Measurements from ENCODE around the gene HES1. TPM values are rescaled to one million over a fixed set of nuclear protein-coding genes. Genes with fewer than 3 reads are reported as not detected.
"Not testable (repeated sequence)": the region's sequence is repeated elsewhere in the genome, so short reads cannot be mapped to it uniquely, and the experiment has no call there.

HES1 gene
- polyA plus RNA-seq, 4 donors, result 84.1 to 98.7 (median 96.0) TPM

DNA sequence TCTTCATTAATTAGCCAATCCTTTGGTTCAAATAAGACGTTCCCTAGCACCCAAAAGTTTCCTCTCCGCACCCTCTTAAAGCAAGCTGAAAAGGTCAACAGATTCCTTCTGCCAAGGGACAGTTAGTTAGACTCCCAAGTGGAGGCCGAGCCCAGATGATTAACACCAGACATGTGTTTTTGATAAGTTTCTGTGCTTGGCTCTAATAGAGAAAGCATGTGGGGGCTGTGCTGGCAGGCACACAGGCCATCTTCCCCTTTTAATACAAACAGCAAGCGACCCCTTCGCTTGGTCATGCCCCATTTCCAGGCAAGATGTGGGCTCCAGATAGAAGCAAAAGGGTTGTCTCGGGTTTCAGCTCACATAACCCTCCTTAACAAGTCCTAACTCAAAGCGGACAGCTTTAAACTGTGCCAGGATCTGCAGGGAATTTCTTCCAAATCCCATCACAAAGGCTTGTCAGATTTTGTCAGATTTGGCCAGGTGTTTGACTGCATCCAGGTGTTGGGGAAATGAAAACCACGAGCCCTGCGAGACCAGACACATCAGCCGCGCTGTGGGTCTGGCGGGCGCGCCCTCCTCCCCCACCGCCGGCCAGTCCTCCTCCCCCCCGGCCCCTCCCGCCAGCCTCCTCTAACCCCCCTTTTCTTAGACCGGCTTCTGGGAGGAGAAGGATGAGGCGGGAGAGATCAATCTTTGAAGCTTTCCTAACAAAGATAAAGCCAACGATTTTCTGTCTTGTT, 3.3 kb downstream of the HES1 start:
- DNase-seq (ENCODE audit: low read depth in 4 of 4, low spot score in 3 of 4), result peak in 2 of 4 donors; percentile 49 to 72

DNA sequence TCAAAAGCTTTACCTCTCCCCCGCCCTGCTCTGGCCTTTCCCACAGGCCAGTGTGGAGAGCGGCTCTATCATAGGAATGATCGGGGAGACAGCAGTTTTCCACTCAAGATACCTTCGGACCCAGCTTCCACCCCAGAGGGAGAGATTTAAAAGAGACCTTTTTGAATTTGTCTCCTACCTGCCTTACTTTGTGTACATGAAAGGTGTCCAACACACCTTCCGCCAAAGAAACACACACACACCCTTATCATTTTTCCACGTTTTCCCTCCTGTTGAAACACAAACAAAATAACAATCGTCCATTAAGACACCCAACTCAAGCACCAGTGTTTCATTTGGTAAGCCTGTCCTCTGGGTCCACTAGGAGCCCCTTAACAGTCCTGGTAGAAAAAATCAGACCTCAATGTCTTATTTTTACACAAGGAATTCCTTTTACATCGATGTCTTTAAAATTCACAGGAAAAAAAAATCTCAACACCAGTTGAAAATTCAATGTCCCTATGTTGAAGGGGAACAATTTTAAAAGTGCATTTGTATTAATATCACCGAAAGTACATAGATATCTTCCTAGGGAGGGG, 4.0 kb downstream of the HES1 start:
- DNase-seq (ENCODE audit: low read depth in 4 of 4, low spot score in 3 of 4), result no peak

DNA sequence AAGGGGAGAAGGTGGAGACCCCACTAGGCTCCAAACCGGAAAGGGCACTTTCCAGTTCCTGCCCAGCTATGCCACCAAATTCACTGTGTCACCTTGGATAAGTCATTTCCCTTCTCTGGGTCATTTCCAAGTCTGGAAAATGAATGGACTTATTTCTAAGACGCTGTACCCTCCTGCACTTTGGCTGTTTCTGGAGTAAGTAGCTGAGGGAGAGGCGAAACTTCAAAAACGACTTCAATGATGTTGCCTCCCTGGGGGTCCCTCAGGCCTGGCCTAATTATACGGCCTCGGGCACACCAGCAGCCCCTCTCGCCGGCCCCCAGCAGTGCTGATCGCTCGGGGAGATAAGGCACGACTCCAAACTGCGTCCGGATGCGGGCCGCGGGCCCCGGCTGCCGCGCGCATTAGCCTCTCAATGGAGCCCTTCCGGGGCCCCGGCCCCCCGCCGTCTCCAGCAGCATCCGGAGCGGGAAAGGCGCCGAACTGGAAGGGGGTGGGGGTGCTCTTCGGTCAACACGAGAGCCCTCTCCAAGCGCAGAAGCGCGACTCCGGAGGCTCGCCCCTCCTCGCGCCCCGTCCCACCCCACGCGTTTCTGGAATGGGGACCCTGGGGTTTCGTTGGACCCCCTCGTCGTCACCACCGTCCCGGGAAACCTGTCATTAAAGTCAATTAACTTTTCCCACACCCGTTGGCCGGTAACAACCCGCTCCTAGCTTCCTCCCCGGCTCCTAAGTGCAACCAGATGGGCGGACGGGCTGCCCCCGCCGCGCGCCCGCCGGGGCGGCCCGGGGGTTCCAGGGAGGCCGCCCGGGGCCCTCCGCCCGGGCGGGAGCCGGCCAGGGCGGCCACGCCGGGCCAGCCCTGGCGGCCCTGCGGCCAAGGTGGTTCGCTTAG, 4.8 kb downstream of the HES1 start:
- peak in 2 of 4 donors; percentile 54 to 64 for DNase-seq (ENCODE audit: low read depth in 4 of 4, low spot score in 3 of 4)

DNA sequence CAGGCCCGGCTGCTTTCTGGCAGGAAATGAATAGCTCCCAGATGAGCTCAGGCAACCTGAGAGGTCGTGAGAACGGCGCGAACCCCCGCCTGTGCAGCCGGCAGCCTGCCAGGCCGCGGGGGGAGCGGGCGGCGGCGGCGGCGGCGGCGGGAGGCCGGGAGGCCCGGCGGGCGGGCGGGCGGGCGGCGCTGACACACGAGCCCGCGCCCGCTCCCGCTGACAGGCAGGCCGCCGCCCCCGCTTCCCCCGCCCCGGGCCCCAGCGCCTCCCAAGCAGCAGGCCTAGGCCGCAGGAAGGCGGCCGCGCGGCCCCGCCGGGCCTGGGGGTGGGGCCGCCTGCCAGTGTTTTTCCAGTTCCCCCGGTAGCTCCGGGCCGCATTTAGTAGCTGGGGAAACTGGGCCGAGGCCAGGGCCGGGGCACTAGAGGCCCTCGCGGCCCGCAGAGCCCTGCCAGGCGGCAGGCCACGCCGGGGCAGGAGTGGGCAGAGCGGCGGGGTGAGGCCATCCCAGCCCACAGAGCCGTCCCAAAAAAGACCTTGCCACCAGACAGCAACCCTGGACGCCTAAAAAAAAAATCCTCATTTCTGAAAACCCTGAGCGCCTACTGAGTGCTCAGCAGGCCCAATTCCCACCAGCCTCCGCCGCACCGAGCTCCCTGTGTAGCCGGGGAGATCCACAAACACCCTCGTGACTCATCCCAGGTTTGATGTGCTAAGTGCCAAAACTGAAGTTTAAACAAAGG, 5.6 kb downstream of the HES1 start:
- DNase-seq (ENCODE audit: low read depth in 4 of 4, low spot score in 3 of 4), result peak in 2 of 4 donors; percentile 71 to 76

DNA sequence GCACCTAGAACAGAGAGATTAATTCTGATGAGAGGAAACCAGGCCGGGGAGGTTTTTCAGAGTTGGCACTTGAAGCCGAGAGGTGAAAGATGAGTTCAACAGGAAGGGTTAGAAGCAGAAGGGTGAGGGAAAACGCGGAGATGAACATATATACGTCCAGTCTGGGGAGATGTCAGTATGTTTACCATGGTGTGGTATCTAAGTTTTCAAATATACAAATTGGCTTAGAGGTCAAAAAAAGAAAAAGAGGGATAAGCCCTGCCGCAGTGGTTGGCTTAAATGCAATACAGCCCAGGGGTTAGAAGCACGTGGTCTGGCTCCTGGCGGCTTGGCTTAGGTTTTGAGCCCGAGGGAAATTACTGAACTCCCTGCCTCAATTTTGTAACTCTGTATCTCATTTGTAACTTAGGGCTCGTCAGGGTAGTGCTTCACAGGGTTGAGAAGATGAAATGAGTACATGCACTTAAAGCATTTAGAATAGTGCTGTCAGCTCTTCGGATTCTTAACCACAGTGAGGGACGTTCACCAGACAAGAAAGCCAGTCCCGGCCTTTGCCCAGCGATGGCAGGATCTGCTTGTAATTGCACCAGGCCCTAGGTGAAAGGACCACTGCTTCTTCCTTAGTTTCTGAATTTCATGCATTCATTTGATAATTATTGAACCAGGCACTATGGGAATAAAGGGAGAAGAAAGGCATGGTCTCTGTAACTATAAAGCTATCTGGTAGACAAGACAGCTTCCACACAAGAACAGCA, 6.4 kb downstream of the HES1 start:
- no peak for DNase-seq (ENCODE audit: low read depth in 4 of 4, low spot score in 3 of 4)

DNA sequence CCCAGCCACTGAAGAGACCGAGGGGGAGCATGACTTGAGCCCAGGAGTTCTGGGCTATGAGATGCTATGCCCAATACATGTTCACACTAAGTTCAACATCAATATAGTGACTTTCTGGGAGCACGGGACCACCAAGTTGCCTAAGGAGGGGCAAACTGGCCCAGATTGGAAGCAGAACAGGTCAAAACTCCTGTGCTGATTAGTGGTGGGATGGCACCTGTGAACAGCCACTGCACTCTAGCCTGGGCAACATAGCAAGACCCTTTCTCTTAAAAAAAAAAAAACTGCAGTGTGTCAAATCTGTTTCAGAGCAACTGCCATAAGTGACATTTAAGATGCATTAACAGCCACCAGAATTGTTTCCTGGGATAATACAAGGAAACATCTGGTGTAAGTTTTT, 9.8 kb downstream of the HES1 start:
- no peak for DNase-seq (ENCODE audit: low read depth in 4 of 4, low spot score in 3 of 4)

DNA sequence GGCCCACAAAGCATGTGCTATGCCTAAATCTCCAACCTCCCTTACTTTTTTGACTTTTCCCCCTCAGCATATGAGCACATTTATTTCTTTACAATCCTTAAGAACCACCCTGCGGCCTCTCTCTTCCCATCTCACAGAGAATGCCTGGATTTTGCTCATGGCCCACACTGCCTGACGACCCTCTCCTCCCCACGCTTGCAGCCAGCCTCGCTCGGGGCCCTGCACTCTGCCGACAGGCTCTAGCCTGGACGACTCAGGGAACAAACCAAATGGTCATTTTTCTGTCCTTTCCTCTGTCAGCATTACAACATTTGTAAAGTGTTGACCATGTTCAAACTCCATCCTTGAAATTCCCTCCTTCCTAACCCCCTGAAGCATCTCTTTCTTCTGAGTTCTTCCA, 11.7 kb downstream of the HES1 start:
- DNase-seq (ENCODE audit: low read depth in 4 of 4, low spot score in 3 of 4), result no peak

DNA sequence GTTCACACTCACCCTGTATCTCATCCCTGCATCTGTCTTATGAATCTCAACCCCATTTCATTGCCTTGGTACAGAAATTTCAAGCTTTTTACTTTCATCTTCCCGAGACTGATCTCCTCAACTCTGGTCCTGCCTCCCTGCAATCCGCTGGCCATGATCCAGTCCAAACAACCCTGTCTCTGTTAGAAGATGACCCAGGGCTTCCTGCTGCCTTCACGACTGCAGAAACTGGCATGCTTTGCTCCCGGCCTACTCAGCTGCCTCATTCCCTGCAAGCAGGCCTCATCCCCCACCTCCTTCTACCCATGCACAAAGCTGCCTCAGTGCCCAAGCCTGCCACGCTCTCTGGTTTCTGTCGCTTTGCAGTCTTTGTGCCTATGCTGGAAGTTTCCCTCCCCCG, 12.4 kb downstream of the HES1 start:
- DNase-seq (ENCODE audit: low read depth in 4 of 4, low spot score in 3 of 4), result no peak

DNA sequence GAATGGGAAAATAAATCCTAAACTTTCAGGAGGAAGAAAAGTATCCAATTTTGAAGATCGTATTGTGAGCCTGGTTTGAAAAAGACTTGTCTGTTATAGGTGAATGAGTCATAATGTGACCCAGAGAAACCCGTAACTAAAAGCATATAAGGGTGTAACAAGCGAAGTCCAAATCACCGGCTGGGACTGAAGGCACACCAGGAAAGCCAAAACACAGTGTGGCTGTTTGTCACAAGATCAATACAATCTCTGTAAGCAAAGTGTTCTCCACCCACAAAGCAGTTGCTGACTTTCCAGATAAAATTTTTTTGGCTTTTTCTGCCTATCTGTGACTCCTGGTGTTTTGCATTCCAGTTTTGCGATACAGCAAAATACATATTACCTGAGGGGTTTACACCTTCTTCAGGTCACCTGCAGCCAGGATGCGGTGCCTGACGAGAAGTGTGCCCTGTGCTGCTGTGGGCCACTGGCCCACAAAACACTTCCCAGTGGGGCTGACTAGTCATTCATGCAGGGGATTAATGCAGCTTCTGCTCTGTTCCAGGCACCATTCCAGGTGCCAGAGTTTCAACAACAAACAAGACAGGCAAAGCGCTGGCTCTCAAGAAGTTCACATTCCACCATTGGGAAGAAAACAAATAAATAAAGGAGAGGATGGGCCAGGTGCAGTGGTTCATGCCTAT, 14.4 kb downstream of the HES1 start:
- DNase-seq (ENCODE audit: low read depth in 4 of 4, low spot score in 3 of 4), result no peak

DNA sequence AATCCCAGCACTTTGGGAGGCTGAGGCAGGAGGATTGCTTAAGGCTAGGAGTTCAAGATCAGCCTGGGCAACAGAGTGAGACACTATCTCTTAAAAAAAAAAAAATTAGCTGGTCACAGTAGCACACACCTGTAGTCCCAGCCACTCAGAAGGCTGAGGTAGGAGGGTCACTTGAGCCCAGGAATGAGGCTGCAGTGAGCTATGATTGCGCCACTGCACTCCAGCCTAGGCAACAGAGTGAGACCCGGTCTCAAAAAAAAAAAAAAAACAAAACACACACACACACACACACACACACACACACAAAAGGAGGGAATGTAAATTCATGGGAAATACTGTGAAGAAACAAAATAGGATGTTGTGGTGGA, 15.0 kb downstream of the HES1 start:
- DNase-seq (ENCODE audit: low read depth in 4 of 4, low spot score in 3 of 4), result not testable (repeated sequence)

DNA sequence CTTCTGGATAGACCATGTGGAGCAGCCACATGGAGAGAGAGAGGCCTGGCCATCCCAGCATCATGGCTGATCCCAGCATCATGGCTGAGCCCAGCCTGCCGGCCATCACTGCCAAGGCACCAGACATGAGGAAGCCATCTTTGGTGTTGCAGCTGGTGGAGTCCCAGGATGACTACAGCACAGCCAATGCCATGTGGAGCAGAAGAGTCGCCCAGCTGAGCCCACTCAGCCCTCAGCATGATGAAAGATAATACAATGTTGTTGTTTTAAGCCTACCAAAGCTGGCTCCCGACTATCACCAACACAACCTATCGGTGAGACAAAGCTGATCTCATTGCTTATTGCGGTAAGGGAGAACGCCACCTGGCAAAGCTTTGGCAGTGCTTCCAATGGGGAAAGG, 18.4 kb downstream of the HES1 start:
- no peak for DNase-seq (ENCODE audit: low read depth in 4 of 4, low spot score in 3 of 4)

DNA sequence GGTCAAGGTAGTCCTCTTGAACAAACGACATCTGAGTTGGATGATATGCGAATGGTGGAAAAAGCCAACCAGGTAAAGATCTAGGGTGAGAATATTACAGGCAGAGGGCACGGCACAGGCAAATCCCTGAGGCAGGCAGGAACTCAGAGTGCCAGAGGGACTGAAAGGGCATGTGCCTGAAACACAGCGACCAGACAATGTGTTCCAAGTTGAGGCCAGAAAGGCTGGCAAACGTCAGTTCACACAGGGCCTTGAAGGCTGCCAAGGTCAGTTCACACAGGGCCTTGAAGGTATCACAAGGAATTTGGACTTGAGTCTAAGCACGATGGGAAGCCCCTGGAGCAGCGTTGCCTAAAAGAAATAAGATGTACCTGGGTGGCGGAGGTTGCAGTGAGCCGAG, 20.1 kb downstream of the HES1 start:
- no peak for DNase-seq (ENCODE audit: low read depth in 4 of 4, low spot score in 3 of 4)

DNA sequence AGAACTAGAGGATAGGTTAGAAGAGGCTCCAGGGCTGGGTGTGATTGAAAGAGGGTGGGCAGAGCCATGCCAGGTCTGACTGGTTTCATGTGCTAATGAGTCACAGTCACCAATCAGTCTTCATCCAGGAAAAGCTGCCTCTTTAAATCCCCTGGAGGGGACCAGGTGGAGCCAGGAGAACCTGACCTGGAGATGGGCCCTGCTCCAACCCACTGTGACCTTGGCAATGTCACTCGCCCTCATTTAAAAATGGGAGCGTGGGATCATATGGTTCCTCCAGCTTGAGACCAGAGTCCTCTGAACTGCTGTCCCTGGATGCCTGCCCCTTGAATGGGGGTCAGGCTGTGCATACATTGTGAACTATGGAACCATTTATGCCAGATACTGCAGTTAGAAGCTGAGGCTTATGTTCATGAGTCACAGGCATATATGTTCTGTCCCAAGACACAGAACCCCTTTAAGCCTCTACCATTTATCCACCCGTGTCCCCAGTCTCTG, 23.0 kb downstream of the HES1 start:
- DNase-seq (ENCODE audit: low read depth in 4 of 4, low spot score in 3 of 4), result no peak

DNA sequence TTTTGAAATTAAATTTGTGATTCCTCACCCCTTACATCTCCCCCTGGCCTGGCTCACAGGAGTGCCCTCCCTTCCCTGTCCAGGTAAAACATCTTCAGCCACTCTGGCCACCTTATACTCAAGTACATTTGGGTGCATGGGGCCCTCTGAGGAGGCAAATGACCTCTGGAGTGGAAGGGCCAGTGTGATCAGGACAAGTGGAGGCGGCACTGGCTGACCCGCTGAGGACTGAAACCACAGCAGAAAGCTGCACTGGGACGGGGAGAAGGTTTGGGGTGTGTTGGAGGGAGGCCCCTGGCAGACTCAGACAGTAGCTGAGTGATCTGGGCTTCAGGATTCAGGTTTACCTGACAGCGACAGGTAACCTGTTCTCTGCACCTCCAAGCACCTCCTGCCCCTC, 24.2 kb downstream of the HES1 start:
- no peak for DNase-seq (ENCODE audit: low read depth in 4 of 4, low spot score in 3 of 4)

DNA sequence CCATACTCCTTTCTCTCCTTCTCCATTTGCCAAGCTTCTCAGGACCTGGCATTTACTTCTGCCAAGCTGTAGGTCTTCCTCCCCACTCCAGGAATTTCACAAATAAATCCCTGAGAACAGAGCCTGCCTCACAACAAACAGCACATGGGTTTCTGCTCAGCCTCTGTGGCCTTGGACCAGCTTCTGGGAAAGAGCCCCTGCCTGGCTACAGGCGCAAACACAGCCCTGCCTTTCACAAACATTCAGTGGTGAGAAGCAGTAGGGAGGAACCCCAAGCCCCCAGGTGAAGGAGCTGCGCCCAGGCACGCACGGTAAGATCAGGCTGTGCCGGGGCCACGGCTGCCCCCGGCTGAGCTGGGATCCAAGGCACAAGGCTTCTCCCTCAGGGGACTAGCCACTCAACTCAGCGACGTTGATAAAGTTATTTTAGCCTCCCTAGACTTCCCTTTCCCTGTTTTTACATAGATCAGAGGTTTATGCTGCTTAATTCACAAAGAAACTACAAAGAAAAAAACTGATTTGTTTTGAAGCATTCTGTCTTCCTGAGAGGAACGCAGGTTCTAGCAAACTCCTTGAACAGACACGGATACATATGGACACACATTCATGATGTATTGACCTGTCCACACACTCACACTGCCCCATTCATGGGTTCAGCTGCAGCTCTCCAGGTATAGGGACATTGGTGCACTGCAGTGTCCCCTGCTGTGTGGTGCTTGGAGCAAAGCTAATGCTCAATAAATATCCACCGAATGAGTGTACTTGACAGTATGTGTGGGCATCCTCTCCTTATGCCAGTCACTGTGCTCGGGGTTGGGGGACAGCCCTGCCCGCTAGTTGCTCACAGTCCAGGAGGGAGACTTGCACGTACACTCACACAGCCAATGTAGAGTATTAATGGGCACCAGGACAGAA, 25.4 kb downstream of the HES1 start:
- DNase-seq (ENCODE audit: low read depth in 4 of 4, low spot score in 3 of 4), result no peak

DNA sequence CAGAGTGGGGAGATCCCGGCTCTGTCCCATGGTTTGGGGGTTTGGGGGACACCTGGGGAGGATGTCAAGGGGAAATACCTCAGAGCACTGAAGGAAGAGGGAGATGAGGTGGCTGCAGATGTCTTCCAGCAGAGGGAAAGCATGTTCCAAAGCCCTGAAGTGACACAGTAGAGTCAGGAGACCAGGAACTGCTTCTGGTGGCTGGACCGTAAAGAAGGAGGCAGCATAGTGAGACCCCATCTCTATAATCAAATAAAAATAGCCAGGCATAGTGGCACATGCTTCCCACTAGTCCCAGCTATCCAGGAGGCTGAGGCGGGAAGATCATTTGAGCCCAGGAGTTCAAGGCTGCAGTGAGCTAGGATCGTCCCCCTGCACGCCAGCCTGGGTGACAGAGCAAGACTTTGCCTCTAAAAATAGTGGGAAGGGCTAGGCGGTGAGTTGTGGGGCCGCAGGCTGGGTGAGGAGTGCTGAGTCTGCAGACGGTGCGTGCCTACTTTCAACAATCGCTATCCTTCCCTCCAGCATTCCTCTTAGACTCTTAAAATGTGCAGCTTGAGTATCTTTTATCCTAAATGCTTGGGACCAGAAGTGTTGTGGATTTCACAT, 26.2 kb downstream of the HES1 start:
- DNase-seq (ENCODE audit: low read depth in 4 of 4, low spot score in 3 of 4), result no peak

DNA sequence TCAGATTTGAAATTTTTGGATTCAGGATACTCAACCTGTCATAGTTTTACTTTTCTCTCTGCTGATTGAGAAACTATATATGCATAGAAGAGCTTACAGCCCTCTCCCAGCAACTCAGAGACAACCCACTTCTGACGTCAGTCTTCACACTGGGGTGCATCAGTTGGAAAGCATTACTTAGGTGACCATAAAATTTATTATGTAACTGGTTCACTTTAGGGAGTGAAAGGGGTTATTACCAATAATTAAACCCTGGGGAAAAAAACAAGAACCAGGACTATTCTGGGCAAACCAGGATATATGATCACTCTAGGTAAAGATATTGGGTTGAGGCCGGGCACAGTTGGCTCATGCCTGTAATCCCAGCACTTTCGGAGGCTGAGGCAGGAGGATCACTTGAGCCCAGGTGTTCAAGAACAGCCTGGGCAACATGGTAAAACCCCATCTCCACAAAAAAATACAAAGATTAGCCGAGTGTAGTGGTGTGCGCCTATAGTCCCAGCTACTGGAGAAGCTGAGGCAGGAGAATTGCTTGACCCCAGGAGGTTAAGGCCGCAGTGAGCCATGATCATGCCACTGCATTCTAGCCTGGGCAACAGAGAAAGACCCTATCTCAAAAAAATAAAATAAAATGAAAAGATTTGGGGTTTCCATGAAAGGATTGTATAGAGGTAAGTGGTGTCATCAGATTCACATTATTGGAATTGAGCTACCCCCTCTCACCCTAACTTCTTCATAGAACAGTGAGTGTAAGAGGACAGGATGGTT, 27.1 kb downstream of the HES1 start:
- no peak for DNase-seq (ENCODE audit: low read depth in 4 of 4, low spot score in 3 of 4)

Data from right renal pelvis (tissue), 4 donors.